Umbilical cord (tissue), 1 donor: ENCODE measurements around the gene KRTAP10-6. TPM values are rescaled to one million over a fixed set of nuclear protein-coding genes. Genes with fewer than 3 reads are reported as not detected.

ENCODE experiments used
- total RNA-seq: library from RNA; depleted of rRNA; stranded (reverse); fragments of >200 nt; gene quantifications from one replicate; pipeline ENCODE4 v1.2.3, GENCODE V29; 2014; ENCODE audit warnings: low replicate concordance; ENCODE audit not compliant: insufficient read depth

KRTAP10-6 gene
- total RNA-seq, 1 donor from 2014 or later = not detected

Other genes starting within 250 kb of the KRTAP10-6 start
- gene TRPM2, start 238.9 kb downstream of the KRTAP10-6 start, total RNA-seq = 2.9 TPM
- gene LRRC3, start 137.0 kb downstream of the KRTAP10-6 start, total RNA-seq = 4.3 TPM
- gene KRTAP10-1, start 52.3 kb downstream of the KRTAP10-6 start, total RNA-seq = not detected
- not detected for gene KRTAP10-2, start 41.0 kb downstream of the KRTAP10-6 start, total RNA-seq
- gene KRTAP10-3, start 33.7 kb downstream of the KRTAP10-6 start, total RNA-seq = not detected
- gene KRTAP10-4, start 18.8 kb downstream of the KRTAP10-6 start, total RNA-seq = 4.8 TPM
- not detected for gene KRTAP10-5, start 11.9 kb downstream of the KRTAP10-6 start, total RNA-seq
- gene KRTAP10-7, start 8.1 kb upstream of the KRTAP10-6 start, total RNA-seq = not detected
- gene KRTAP10-8, start 19.6 kb upstream of the KRTAP10-6 start, total RNA-seq = 0.72 TPM
- gene KRTAP10-9, start 34.6 kb upstream of the KRTAP10-6 start, total RNA-seq = not detected
- not detected for gene KRTAP10-10, start 44.9 kb upstream of the KRTAP10-6 start, total RNA-seq
- not detected for gene KRTAP10-11, start 53.9 kb upstream of the KRTAP10-6 start, total RNA-seq
- not detected for gene KRTAP12-4, start 62.2 kb upstream of the KRTAP10-6 start, total RNA-seq
- not detected for gene KRTAP12-3, start 65.4 kb upstream of the KRTAP10-6 start, total RNA-seq
- not detected for gene KRTAP12-2, start 74.4 kb upstream of the KRTAP10-6 start, total RNA-seq
- gene KRTAP12-1, start 89.7 kb upstream of the KRTAP10-6 start, total RNA-seq = not detected
- 4.1 TPM for gene KRTAP10-12, start 104.7 kb upstream of the KRTAP10-6 start, total RNA-seq
- not detected for gene TSPEAR, start 119.1 kb upstream of the KRTAP10-6 start, total RNA-seq
- gene UBE2G2, start 209.3 kb upstream of the KRTAP10-6 start, total RNA-seq = 92.2 TPM
- gene SUMO3, start 225.6 kb upstream of the KRTAP10-6 start, total RNA-seq = 49.4 TPM